ENCODE results near the gene MTFMT. TPM values are rescaled to one million over a fixed set of nuclear protein-coding genes. Genes with fewer than 3 reads are reported as not detected.

MTFMT gene
- total and polyA plus RNA-seq, 2 of the 13 experiments (the other 11 are each of a cell fraction or from before 2014, with no cell fraction given): 9.9 to 23.2 TPM

DNA sequence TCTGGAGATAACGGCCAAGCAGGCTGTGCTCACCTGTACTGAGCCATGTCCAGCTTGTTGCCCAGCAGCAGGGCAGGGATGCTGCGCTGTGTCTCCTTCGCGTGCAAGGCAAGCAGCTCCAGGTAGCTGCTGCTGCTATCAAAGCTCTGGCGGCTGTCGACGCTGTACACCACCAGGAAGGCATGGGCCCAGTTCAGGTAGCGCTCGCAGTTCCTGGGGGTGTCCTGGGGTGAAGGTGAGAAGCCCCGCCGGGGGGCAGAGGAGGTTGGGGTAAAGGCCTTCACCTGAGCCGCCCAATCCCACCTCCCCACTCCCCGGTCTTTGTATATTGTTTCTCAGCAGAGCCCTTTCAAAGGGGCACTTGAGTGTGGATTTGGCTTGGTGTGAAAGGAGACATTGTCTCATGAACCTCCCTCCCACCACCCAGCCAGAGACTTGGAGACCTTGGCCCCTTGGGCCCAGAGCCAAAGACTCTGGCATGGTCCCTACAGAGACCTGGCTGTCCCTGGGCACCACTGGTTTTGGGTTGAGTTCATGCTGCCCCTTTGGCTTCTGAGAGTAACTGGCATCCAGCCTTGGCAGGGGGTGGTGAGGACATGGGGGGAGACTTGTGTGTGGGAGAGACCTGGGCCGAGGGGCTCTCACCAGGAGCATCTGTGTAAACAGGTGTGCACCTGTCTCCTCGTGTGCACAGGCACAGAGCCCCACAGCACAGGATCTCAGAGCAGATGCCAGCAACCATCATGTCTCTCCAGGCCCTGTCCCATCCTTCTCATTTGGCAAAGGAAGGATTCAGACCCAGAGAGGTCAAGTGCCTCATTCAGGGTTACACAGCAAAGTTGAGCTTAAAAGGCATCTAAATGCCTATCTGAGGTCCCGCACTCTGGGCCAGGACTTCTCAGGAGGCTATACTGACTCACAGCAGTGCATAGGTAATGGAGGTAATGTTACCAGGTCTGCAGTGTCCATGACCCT lies 29.2 kb upstream of the MTFMT start (continued):
- TF ChIP-seq SMAD9 (CRISPR knock-in tag; IDR thresholded peaks at IDR 0.05) (no peak), GATAD2A (CRISPR knock-in tag; IDR thresholded peaks at IDR 0.05) (0 out of 2 replicates have a peak, but pooled peaks have one; percentile 41), ZNF225 (CRISPR knock-in tag; IDR thresholded peaks at IDR 0.05) (no peak), MLLT10 (CRISPR knock-in tag; IDR thresholded peaks at IDR 0.05) (no peak), GFI1 (CRISPR knock-in tag; IDR thresholded peaks at IDR 0.05; ENCODE audit: borderline replicate concordance) (no peak), KMT2B (CRISPR knock-in tag; IDR thresholded peaks at IDR 0.05) (no peak), ZIK1 (CRISPR knock-in tag; IDR thresholded peaks at IDR 0.05; ENCODE audit: borderline replicate concordance, low read depth) (no peak), TGIF2 (CRISPR knock-in tag; IDR thresholded peaks at IDR 0.05) (no peak), NFYC (CRISPR knock-in tag; IDR thresholded peaks at IDR 0.05) (no peak), POLR2G (IDR thresholded peaks at IDR 0.05; ENCODE audit: low read depth, low read length) (no peak), HDAC1 (CRISPR knock-in tag; IDR thresholded peaks at IDR 0.05) (no peak), ZNF337 (CRISPR knock-in tag; IDR thresholded peaks at IDR 0.05; ENCODE audit: borderline replicate concordance, low read depth) (no peak), ZFY (CRISPR knock-in tag; IDR thresholded peaks at IDR 0.05) (0 out of 2 replicates have a peak, but pooled peaks have one; percentile 13), ZNF101 (CRISPR knock-in tag; IDR thresholded peaks at IDR 0.05; ENCODE audit: borderline replicate concordance, low read depth) (no peak), ZNF382 (CRISPR knock-in tag; IDR thresholded peaks at IDR 0.05; ENCODE audit: borderline replicate concordance) (no peak), KLF13 (CRISPR knock-in tag; IDR thresholded peaks at IDR 0.05) (no peak), ZNF790 (CRISPR knock-in tag; IDR thresholded peaks at IDR 0.05; ENCODE audit: borderline replicate concordance) (no peak), ZNF20 (CRISPR knock-in tag; IDR thresholded peaks at IDR 0.05) (no peak), HNRNPL (IDR thresholded peaks at IDR 0.05; ENCODE audit: low read depth, low read length) (peak; percentile 92), TAF1 (CRISPR knock-in tag; IDR thresholded peaks at IDR 0.05) (no peak), ZBTB7B (CRISPR knock-in tag; IDR thresholded peaks at IDR 0.05) (peak; percentile 57; the same call in 1 of the 2 replicates), CHD4 (IDR thresholded peaks at IDR 0.05; ENCODE audit: borderline replicate concordance, low read length) (no peak)
- TF ChIP-seq, protein P1, sequence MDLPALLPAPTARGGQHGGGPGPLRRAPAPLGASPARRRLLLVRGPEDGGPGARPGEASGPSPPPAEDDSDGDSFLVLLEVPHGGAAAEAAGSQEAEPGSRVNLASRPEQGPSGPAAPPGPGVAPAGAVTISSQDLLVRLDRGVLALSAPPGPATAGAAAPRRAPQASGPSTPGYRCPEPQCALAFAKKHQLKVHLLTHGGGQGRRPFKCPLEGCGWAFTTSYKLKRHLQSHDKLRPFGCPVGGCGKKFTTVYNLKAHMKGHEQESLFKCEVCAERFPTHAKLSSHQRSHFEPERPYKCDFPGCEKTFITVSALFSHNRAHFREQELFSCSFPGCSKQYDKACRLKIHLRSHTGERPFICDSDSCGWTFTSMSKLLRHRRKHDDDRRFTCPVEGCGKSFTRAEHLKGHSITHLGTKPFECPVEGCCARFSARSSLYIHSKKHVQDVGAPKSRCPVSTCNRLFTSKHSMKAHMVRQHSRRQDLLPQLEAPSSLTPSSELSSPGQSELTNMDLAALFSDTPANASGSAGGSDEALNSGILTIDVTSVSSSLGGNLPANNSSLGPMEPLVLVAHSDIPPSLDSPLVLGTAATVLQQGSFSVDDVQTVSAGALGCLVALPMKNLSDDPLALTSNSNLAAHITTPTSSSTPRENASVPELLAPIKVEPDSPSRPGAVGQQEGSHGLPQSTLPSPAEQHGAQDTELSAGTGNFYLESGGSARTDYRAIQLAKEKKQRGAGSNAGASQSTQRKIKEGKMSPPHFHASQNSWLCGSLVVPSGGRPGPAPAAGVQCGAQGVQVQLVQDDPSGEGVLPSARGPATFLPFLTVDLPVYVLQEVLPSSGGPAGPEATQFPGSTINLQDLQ (CRISPR knock-in tag; IDR thresholded peaks at IDR 0.05): no peak
- TF ChIP-seq, protein P2, sequence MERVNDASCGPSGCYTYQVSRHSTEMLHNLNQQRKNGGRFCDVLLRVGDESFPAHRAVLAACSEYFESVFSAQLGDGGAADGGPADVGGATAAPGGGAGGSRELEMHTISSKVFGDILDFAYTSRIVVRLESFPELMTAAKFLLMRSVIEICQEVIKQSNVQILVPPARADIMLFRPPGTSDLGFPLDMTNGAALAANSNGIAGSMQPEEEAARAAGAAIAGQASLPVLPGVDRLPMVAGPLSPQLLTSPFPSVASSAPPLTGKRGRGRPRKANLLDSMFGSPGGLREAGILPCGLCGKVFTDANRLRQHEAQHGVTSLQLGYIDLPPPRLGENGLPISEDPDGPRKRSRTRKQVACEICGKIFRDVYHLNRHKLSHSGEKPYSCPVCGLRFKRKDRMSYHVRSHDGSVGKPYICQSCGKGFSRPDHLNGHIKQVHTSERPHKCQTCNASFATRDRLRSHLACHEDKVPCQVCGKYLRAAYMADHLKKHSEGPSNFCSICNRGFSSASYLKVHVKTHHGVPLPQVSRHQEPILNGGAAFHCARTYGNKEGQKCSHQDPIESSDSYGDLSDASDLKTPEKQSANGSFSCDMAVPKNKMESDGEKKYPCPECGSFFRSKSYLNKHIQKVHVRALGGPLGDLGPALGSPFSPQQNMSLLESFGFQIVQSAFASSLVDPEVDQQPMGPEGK (CRISPR knock-in tag; IDR thresholded peaks at IDR 0.05): 0 out of 2 replicates have a peak, but pooled peaks have one; percentile 57
- TF ChIP-seq, protein P3, sequence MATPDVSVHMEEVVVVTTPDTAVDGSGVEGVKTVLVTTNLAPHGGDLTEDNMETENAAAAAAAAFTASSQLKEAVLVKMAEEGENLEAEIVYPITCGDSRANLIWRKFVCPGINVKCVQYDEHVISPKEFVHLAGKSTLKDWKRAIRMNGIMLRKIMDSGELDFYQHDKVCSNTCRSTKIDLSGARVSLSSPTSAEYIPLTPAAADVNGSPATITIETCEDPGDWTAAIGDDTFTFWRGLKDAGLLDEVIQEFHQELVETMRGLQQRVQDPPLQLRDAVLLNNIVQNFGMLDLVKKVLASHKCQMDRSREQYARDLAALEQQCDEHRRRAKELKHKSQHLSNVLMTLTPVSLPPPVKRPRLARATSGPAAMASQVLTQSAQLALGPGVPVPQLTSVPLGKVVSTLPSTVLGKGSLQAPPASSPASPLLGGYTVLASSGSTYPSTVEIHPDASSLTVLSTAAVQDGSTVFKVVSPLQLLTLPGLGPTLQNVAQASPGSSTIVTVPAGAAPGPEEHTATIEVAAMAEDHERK (CRISPR knock-in tag; IDR thresholded peaks at IDR 0.05; ENCODE audit: low read depth): no peak
